ENCODE results near the gene APCS. TPM values are rescaled to one million over a fixed set of nuclear protein-coding genes. Genes with fewer than 3 reads are reported as not detected.

Gene APCS
- under 1 TPM in 1 of 2 donors, not detected in 1; 0.84 TPM for total RNA-seq

GRCh38 chr1:159587461-159587951 lies at the start of gene APCS:
Gene APCS, plus strand, starts transcription at chr1:159587826. Its CDS starts 96 bp downstream, at chr1:159587922.
- no peaks in the 10 kb centered on the region for H3K4me1 ChIP-seq
- DNase-seq = no peak
- H3K36me3 ChIP-seq = no peaks in the 10 kb centered on the region
- TF ChIP-seq, protein P1, sequence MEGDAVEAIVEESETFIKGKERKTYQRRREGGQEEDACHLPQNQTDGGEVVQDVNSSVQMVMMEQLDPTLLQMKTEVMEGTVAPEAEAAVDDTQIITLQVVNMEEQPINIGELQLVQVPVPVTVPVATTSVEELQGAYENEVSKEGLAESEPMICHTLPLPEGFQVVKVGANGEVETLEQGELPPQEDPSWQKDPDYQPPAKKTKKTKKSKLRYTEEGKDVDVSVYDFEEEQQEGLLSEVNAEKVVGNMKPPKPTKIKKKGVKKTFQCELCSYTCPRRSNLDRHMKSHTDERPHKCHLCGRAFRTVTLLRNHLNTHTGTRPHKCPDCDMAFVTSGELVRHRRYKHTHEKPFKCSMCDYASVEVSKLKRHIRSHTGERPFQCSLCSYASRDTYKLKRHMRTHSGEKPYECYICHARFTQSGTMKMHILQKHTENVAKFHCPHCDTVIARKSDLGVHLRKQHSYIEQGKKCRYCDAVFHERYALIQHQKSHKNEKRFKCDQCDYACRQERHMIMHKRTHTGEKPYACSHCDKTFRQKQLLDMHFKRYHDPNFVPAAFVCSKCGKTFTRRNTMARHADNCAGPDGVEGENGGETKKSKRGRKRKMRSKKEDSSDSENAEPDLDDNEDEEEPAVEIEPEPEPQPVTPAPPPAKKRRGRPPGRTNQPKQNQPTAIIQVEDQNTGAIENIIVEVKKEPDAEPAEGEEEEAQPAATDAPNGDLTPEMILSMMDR (IDR thresholded peaks at IDR 0.05) = no peak
- no peak within 1 kb of the TSS for H3K4me3 ChIP-seq
- no peak within 1 kb of the TSS for H3K9ac ChIP-seq (ENCODE audit: low read depth in 2 of 2, low read length in 2 of 2)
- no peaks in the 10 kb centered on the region for H3K9me3 ChIP-seq
- intact Hi-C loops (cut with DNase I) = no loop called here
- H3K27me3 ChIP-seq = no peaks in the 10 kb centered on the region
- H3K27ac ChIP-seq = no peak within 1 kb of the TSS

- Histone ChIP-seq H3K9me3 (no peaks in the 10 kb centered on the region), H3K9ac (ENCODE audit: low read depth in 2 of 2, low read length in 2 of 2) (no peak overlapping the region), H3K27ac (no peak overlapping the region), H3K4me1 (no peaks in the 10 kb centered on the region), H3K27me3 (no peaks in the 10 kb centered on the region), H3K4me3 (no peak overlapping the region), H3K36me3 (no peaks in the 10 kb centered on the region)
- intact Hi-C loops (cut with DNase I) = no loop called here
- TF ChIP-seq, protein P1 (IDR thresholded peaks at IDR 0.05) = no peak
- DNase-seq = no peak
These were observed 39.5 kb upstream of the APCS start for GRCh38 chr1:159548126-159548525.

- Histone ChIP-seq H3K27ac (no peak overlapping the region), H3K27me3 (no peaks in the 10 kb centered on the region), H3K36me3 (no peaks in the 10 kb centered on the region), H3K9ac (ENCODE audit: low read depth in 2 of 2, low read length in 2 of 2) (no peak overlapping the region), H3K4me1 (no peaks in the 10 kb centered on the region), H3K4me3 (no peak overlapping the region), H3K9me3 (no peaks in the 10 kb centered on the region)
- no peak for DNase-seq
- intact Hi-C loops (cut with DNase I) = no loop called here
- TF ChIP-seq, protein P1 (IDR thresholded peaks at IDR 0.05) = no peak
These were observed 33.4 kb upstream of the APCS start for GRCh38 chr1:159554261-159554660.

GRCh38 chr1:159554696-159555095 lies 32.9 kb upstream of the APCS start:
- no peak overlapping the region for H3K27ac ChIP-seq
- no peaks in the 10 kb centered on the region for H3K4me1 ChIP-seq
- H3K9me3 ChIP-seq = no peaks in the 10 kb centered on the region
- no peak overlapping the region for H3K9ac ChIP-seq (ENCODE audit: low read depth in 2 of 2, low read length in 2 of 2)
- no peaks in the 10 kb centered on the region for H3K36me3 ChIP-seq
- intact Hi-C loops (cut with DNase I) = no loop called here
- H3K4me3 ChIP-seq = no peak overlapping the region
- TF ChIP-seq, protein P1 (IDR thresholded peaks at IDR 0.05) = no peak
- DNase-seq = no peak
- no peaks in the 10 kb centered on the region for H3K27me3 ChIP-seq

- Histone ChIP-seq H3K4me3 (no peak overlapping the region), H3K9me3 (no peaks in the 10 kb centered on the region), H3K4me1 (no peaks in the 10 kb centered on the region), H3K36me3 (no peaks in the 10 kb centered on the region), H3K27ac (no peak overlapping the region), H3K27me3 (no peaks in the 10 kb centered on the region), H3K9ac (ENCODE audit: low read depth in 2 of 2, low read length in 2 of 2) (no peak overlapping the region)
- DNase-seq = no peak
- intact Hi-C loops (cut with DNase I) = no loop called here
- TF ChIP-seq, protein P1 (IDR thresholded peaks at IDR 0.05) = no peak
These were observed 30.7 kb upstream of the APCS start for GRCh38 chr1:159556931-159557369.

Data from colonic mucosa (tissue), 4 donors.